Measurements from ENCODE around the gene RPRD1A. TPM values are rescaled to one million over a fixed set of nuclear protein-coding genes. Genes with fewer than 3 reads are reported as not detected.

The RPRD1A gene
- total RNA-seq, 2 donors from 2014 or later = 72.7 to 81.5 TPM

DNA sequence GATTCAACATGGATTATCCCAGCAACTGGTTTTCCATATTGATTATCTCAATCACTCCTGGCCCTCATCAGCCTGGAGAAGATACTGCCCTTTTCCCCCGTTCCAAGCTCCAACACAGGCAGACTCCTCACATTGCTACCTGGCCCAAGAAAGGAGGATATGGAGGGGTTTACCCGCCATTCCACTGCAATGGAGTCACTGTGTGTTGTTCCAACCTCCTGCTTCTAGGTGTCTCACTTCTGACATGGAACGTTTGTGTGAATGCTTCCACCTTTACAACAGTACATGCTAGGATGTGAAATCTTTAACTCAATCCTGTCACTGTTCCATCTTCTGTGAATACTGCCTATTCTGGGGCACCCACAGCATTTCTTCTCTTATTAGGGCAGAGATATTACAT is 58.1 kb downstream of the RPRD1A start:
- no peaks in the 10 kb centered on the region for H3K4me1 ChIP-seq (replicated peaks)
- no peak overlapping the region for H3K27ac ChIP-seq
- 73% methylated on average over 3 of the region's 3 CpGs for WGBS
- DNase-seq (ENCODE audit: low spot score) = no peak
- H3K36me3 ChIP-seq = no peaks in the 10 kb centered on the region
- no peak overlapping the region for H3K4me3 ChIP-seq
- TF ChIP-seq CTCF (IDR thresholded peaks at IDR 0.05) = no peak
- TF ChIP-seq POLR2AphosphoS5 (IDR thresholded peaks at IDR 0.05) = no peak
- H3K9me3 ChIP-seq = no peaks in the 10 kb centered on the region
- intact Hi-C loops (cut with DNase I) = no loop called here
- H3K27me3 ChIP-seq (replicated peaks; ENCODE audit: insufficient read depth) = no peaks in the 10 kb centered on the region

DNA sequence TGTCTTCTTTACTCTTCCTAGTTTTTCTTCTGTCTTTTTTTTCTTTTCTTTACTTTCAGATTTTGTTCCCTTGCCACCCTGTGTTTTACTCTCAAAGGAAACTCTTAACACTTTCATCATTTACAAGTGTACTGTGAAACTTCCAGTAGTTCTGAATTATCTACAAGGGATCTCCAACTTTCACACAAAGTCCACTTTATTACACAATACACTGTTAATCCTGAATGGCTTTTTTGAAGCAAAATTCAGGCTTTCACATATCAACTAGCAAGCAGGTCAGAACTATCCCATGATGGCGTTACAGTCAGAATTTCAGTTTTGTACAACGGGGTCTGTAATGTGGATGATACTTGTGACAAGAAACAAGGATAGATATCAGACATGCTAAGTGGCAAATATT is 60.4 kb downstream of the RPRD1A start:
- no peaks in the 10 kb centered on the region for H3K9me3 ChIP-seq
- H3K27ac ChIP-seq = no peak overlapping the region
- DNase-seq (ENCODE audit: low spot score) = no peak
- intact Hi-C loops (cut with DNase I) = no loop called here
- H3K4me3 ChIP-seq = no peak overlapping the region
- no peaks in the 10 kb centered on the region for H3K36me3 ChIP-seq
- TF ChIP-seq POLR2AphosphoS5 (IDR thresholded peaks at IDR 0.05) (no peak), POLR2A (IDR thresholded peaks at IDR 0.05) (no peak), CTCF (IDR thresholded peaks at IDR 0.05) (no peak)
- no peaks in the 10 kb centered on the region for H3K27me3 ChIP-seq (replicated peaks; ENCODE audit: insufficient read depth)
- 91% methylated on average over 2 of the region's 2 CpGs for WGBS
- no peaks in the 10 kb centered on the region for H3K4me1 ChIP-seq (replicated peaks)

GRCh38 chr18:35999925-36000324 is 67.4 kb downstream of the RPRD1A start:
- WGBS = 58% methylated on average over 1 of the region's 1 CpG
- H3K36me3 ChIP-seq = no peaks in the 10 kb centered on the region
- H3K9me3 ChIP-seq = no peaks in the 10 kb centered on the region
- no peak overlapping the region for H3K27ac ChIP-seq
- intact Hi-C loops (cut with DNase I) = no loop called here
- no peaks in the 10 kb centered on the region for H3K4me1 ChIP-seq (replicated peaks)
- no peak for TF ChIP-seq CTCF (IDR thresholded peaks at IDR 0.05)
- TF ChIP-seq POLR2A (IDR thresholded peaks at IDR 0.05) = no peak
- no peak for TF ChIP-seq POLR2AphosphoS5 (IDR thresholded peaks at IDR 0.05)
- no peak for DNase-seq (ENCODE audit: low spot score)
- H3K4me3 ChIP-seq = no peak overlapping the region
- H3K27me3 ChIP-seq (replicated peaks; ENCODE audit: insufficient read depth) = no peaks in the 10 kb centered on the region

DNA sequence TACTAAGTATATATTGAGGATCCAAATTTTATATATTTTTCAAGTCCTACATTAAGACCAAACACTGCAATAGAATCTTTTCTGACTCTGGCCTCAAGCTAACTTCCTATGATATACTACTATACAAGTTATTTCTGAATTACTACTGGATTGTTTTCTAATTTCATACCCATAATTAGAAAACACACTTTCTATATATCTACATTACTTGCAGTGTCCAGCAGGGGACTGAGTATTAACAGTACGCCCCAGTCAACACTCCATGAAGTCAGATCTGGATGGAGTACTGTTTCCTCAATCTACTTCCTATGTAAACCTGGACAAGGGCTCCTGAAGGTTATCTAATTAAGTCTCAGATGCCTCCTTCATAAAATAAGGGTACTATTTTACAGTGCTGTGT is 68.4 kb downstream of the RPRD1A start:
- intact Hi-C loops (cut with DNase I) = no loop called here
- WGBS = 69% methylated on average over 1 of the region's 1 CpG
- no peaks in the 10 kb centered on the region for H3K36me3 ChIP-seq
- H3K27ac ChIP-seq = no peak overlapping the region
- DNase-seq (ENCODE audit: low spot score) = no peak
- no peak overlapping the region for H3K4me3 ChIP-seq
- H3K27me3 ChIP-seq (replicated peaks; ENCODE audit: insufficient read depth) = no peaks in the 10 kb centered on the region
- H3K9me3 ChIP-seq = no peaks in the 10 kb centered on the region
- TF ChIP-seq POLR2AphosphoS5 (IDR thresholded peaks at IDR 0.05) = no peak
- no peak for TF ChIP-seq CTCF (IDR thresholded peaks at IDR 0.05)
- TF ChIP-seq POLR2A (IDR thresholded peaks at IDR 0.05) = no peak
- no peaks in the 10 kb centered on the region for H3K4me1 ChIP-seq (replicated peaks)

GRCh38 chr18:35993013-35993412 is 74.3 kb downstream of the RPRD1A start:
- 96% methylated on average over 6 of the region's 6 CpGs for WGBS
- Histone ChIP-seq H3K4me1 (replicated peaks) (no peaks in the 10 kb centered on the region), H3K36me3 (no peaks in the 10 kb centered on the region), H3K27me3 (replicated peaks; ENCODE audit: insufficient read depth) (no peaks in the 10 kb centered on the region), H3K27ac (no peak overlapping the region), H3K9me3 (no peaks in the 10 kb centered on the region), H3K4me3 (no peak overlapping the region)
- intact Hi-C loops (cut with DNase I) = no loop called here
- TF ChIP-seq POLR2AphosphoS5 (IDR thresholded peaks at IDR 0.05) = no peak
- no peak for TF ChIP-seq POLR2A (IDR thresholded peaks at IDR 0.05)
- TF ChIP-seq CTCF (IDR thresholded peaks at IDR 0.05) = no peak
- DNase-seq (ENCODE audit: low spot score) = no peak
